Measurements from ENCODE around the gene APOA5. TPM values are rescaled to one million over a fixed set of nuclear protein-coding genes. Genes with fewer than 3 reads are reported as not detected.
A peak's percentile ranks its signal among the peaks of the same experiment; 100 is the strongest.

APOA5 gene
- total and polyA plus RNA-seq, 2 of the 13 experiments (the other 11 are each of a cell fraction or from before 2014, with no cell fraction given), result 44.0 to 49.1 TPM

- TF ChIP-seq GLMP (CRISPR knock-in tag; IDR thresholded peaks at IDR 0.05; ENCODE audit: borderline replicate concordance), result no peak
- TF ChIP-seq ELF1 (CRISPR knock-in tag; IDR thresholded peaks at IDR 0.05), result peak; percentile 60
- peak; percentile 89 for TF ChIP-seq SMAD1 (CRISPR knock-in tag; IDR thresholded peaks at IDR 0.05; ENCODE audit: borderline replicate concordance, low read depth)
- TF ChIP-seq ZNF646 (CRISPR knock-in tag; IDR thresholded peaks at IDR 0.05), result no peak
- TF ChIP-seq ZNF460 (CRISPR knock-in tag; IDR thresholded peaks at IDR 0.05; ENCODE audit: borderline replicate concordance), result peak; percentile 31; the same call in 1 of the 2 replicates
- TF ChIP-seq NCOA1 (CRISPR knock-in tag; IDR thresholded peaks at IDR 0.05), result peak; percentile 91
- TF ChIP-seq TSC22D2 (CRISPR knock-in tag; IDR thresholded peaks at IDR 0.05; ENCODE audit: borderline replicate concordance), result no peak; the same call in 1 of the 2 replicates
- 0 out of 2 replicates have a peak, but pooled peaks have one; percentile 16 for TF ChIP-seq ATF7-NPFF (CRISPR knock-in tag; IDR thresholded peaks at IDR 0.05; ENCODE audit: low read depth)
- TF ChIP-seq PRDM10 (CRISPR knock-in tag; IDR thresholded peaks at IDR 0.05; ENCODE audit: low read depth), result no peak
- TF ChIP-seq MBD4 (IDR thresholded peaks at IDR 0.05; ENCODE audit: borderline replicate concordance, low read length), result no peak
- peak; percentile 90 for TF ChIP-seq ZNF292 (CRISPR knock-in tag; IDR thresholded peaks at IDR 0.05; ENCODE audit: borderline replicate concordance, low read depth)
- peak; percentile 99 for TF ChIP-seq MED8 (CRISPR knock-in tag; IDR thresholded peaks at IDR 0.05; ENCODE audit: insufficient replicate concordance)
- peak; percentile 17 for TF ChIP-seq YY1 (IDR thresholded peaks at IDR 0.05; ENCODE audit: insufficient read depth, insufficient replicate concordance, low read depth, low read length)
- TF ChIP-seq PREB (CRISPR knock-in tag; IDR thresholded peaks at IDR 0.05), result no peak; the same call in 1 of the 2 replicates
- no peak for TF ChIP-seq ZNF782 (CRISPR knock-in tag; IDR thresholded peaks at IDR 0.05; ENCODE audit: borderline replicate concordance)
- no peak for TF ChIP-seq ZNF598 (CRISPR knock-in tag; IDR thresholded peaks at IDR 0.05; ENCODE audit: borderline replicate concordance)
These were observed 35.2 kb upstream of the APOA5 start (continued) for GRCh38 chr11:116826751-116827431.

All from HepG2 (cell line).